Activated CD4-positive, alpha-beta T cell treated with anti-CD3 and anti-CD28 coated beads, Interleukin-2, amount 10 ng/mL, durations not matched to agents 24 days and 14 days (primary cell): ENCODE results near the gene ORM2. TPM values are rescaled to one million over a fixed set of nuclear protein-coding genes. Genes with fewer than 3 reads are reported as not detected.
A peak's percentile ranks its signal among the peaks of the same experiment; 100 is the strongest.

ENCODE experiments used
- DNase-seq: peaks from one replicate; pipeline ENCODE4 v3.0.0; 2022
- H3K27ac Mint-ChIP-seq: one replicate; pipeline ENCODE4 v1.8.0; 2022; ENCODE audit warnings: mild to moderate bottlenecking, mixed read lengths
- H3K27me3 Mint-ChIP-seq: one replicate; pipeline ENCODE4 v1.8.0; 2022; ENCODE audit warnings: mixed read lengths
- H3K36me3 Mint-ChIP-seq: one replicate; pipeline ENCODE4 v1.8.0; 2022; ENCODE audit warnings: low read depth, mild to moderate bottlenecking, mixed read lengths
- H3K4me1 Mint-ChIP-seq: one replicate; pipeline ENCODE4 v1.8.0; 2021; ENCODE audit warnings: mixed read lengths
- H3K4me3 Mint-ChIP-seq: one replicate; pipeline ENCODE4 v1.8.0; 2022; ENCODE audit warnings: mild to moderate bottlenecking, moderate library complexity, mixed read lengths
- H3K9me3 Mint-ChIP-seq: one replicate; pipeline ENCODE4 v1.8.0; 2021; ENCODE audit warnings: mixed read lengths
- intact Hi-C: fragments of 100-400 bp; cut with micrococcal nuclease; formaldehyde crosslinking; loops from one replicate; pipeline ENCODE4 v1.15.1; 2023
- total RNA-seq: library from RNA; stranded (reverse); gene quantifications from 2 replicates; pipeline ENCODE4 v1.2.3, GENCODE V29; 2022

Gene ORM2
- total RNA-seq, 1 donor from 2014 or later = not detected

DNA sequence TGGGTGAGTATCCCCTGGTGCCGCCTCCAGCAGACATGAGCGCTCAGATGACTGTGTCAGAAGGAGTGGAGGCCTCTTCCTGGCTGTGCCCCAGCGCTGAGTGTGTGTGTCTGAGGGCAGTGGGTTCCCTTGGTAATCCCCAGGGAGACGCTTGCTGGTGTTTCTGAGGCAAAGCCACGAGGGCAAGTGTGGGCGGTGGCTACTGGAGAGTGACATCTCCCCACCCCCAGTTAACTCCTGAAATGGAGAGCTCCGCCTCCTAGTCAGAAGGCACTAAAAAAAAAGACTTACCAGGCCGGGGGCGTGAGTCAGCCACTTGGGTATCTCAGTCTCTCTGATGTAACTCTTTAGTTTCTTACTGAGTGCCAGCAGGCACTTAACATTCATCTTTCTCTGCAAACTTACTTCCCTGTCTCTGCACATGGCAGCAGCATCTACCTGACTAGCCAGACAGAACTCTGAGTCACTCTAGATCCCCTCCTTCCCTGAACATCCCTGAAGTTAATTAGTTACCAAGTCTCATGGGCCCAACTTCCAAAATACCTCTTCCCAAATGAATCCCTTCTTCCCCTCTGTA lies 19.3 kb downstream of the ORM2 start:
- Mint-ChIP-seq H3K27ac (peak overlapping the region; percentile 99), H3K9me3 (no peaks in the 10 kb centered on the region), H3K4me1 (peaks cover 51% of the 10 kb centered on the region), H3K4me3 (peak overlapping the region; percentile 58), H3K36me3 (peaks cover 82% of the 10 kb centered on the region), H3K27me3 (no peaks in the 10 kb centered on the region)
- intact Hi-C loops = loop anchor here (1.0 to 5.0 kb wide), 6 partner anchors 14 to 238 kb away; partner anchors contain the start of genes ATP6V1G1 and WHRN
- peak; percentile 87 for DNase-seq

DNA sequence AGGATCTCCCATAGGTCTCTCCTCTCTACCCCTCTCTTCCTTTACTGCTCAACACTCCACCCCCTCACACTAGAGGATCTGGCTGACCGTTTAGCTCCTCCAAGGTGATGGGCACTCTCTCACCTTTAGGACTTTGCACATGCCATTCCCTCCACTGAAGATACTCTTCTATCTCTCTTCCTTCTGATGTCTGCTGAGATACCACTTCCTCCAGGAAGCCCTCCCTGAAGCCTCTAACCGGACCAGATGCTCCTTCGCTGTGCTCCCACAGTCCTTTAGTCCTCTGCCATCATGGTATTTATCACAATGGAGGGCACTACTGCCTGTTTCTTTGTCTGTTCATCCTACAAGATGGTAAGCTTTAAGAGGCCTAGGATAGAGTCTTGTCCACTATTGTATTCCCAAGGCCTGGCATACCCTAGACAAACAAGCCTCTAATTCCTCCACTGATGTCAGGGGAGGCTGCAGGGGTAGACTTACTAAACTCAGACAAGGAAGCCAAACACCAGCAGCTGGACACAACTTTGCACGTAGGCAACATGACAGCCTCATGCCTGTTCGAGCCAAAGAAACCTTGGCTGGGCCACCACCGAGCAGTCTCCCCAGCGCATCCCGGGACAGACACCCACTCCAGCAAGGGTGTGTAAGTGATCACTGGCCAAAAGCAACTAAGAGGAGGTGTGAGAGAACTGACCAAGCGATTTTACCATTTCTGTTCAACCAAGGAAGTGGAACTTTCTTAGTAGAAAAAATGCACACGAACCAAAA lies 20.2 kb downstream of the ORM2 start:
- no peak for DNase-seq
- intact Hi-C loops = loop anchor here (1.0 to 5.0 kb wide), 6 partner anchors 13 to 237 kb away; partner anchors contain the start of genes ATP6V1G1 and WHRN
- Mint-ChIP-seq H3K27me3 (no peaks in the 10 kb centered on the region), H3K27ac (peak overlapping the region; percentile 99), H3K4me3 (peak overlapping the region; percentile 57), H3K36me3 (peaks cover 74% of the 10 kb centered on the region), H3K4me1 (peaks cover 45% of the 10 kb centered on the region), H3K9me3 (no peaks in the 10 kb centered on the region)

DNA sequence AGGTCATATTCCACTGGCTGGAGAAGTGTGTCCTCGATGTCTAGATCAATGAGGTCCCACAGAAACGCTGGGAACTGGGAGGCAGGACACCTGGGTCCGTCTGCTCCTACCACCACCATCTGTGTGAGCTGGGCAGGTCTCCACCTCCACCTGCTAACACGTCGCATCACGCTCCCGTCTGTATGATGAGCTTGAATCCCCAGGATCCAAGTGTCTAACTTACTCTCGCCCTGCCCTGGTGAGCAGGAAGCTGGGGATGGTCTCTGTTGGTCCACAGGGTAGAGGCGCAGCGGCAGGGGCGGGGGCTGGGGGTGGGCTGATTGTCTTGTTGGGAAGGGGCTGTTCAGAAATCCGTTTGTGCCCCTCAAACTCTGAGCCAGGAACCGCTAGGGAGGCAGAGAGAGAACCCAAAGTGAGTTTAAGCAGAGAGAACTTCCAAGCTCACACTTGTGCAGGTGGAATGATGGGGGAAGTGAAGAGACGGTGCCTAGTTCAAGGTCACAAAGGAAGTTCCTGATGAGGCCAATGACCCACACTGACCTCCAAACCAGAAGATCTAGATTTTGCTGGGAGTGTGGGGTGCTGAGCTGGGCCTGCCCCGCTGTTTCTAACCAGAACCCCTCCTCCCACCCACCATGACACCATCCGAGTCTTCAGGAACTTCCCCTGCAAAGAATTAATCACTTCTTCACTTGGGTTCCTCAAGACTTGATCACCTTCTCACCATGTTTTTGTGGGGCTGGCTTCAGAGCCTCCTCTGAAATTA lies 21.1 kb downstream of the ORM2 start:
- no peaks in the 10 kb centered on the region for H3K9me3 Mint-ChIP-seq
- H3K27ac Mint-ChIP-seq = peak overlapping the region; percentile 99
- no peaks in the 10 kb centered on the region for H3K27me3 Mint-ChIP-seq
- H3K36me3 Mint-ChIP-seq = peaks cover 65% of the 10 kb centered on the region
- no peak for DNase-seq
- H3K4me1 Mint-ChIP-seq = peaks cover 45% of the 10 kb centered on the region
- no peak overlapping the region for H3K4me3 Mint-ChIP-seq
- intact Hi-C loops = no loop called here

DNA sequence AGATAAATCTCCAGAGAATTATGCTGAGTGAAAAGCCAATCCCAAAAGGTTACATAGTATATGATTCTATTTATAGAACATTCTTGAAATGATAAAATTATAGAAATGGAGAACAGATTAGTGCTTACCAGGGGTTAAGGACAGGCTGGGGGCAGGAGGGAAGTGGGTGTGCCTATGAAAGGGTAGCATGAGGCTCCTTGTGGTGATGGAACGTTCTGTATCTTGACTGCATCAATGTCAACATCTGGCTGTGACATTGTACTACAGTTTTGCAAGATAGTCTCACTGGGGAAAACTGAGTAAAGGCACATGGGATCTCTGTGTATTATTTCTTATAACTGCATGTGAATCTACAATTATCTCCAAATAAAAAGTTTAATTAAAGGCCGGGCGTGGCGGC lies 22.3 kb downstream of the ORM2 start:
- peaks cover 63% of the 10 kb centered on the region for H3K36me3 Mint-ChIP-seq

DNA sequence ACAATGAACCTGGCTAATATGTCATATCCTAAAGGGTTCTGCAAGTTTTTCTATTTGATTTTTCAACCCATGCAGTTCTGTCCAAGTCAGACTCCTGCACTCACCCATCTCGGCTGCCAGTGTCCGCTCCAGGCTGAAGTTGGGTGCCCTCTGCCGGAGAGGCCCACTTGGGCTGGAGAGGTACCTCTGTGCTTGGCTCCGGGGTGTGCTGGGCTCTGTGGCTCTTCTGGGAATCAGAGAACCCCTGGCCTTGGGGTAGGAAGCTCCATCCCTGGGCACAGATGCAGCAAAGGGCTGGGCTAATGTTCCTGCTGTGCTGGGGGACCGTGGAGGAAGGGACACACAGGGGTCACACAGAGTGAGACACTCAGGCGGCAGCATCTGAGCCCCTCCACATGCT lies 26.2 kb downstream of the ORM2 start:
- Mint-ChIP-seq H3K4me1 (peaks cover 37% of the 10 kb centered on the region), H3K36me3 (peaks cover 62% of the 10 kb centered on the region), H3K9me3 (no peaks in the 10 kb centered on the region), H3K27me3 (no peaks in the 10 kb centered on the region), H3K4me3 (no peak overlapping the region), H3K27ac (no peak overlapping the region)
- DNase-seq = no peak
- intact Hi-C loops = no loop called here

More for the DNA sequence above, 22.3 kb downstream of the ORM2 start:
- intact Hi-C loops = no loop called here
- Mint-ChIP-seq H3K4me3 (no peak overlapping the region), H3K9me3 (no peaks in the 10 kb centered on the region), H3K27ac (peak overlapping the region; percentile 62), H3K4me1 (peaks cover 45% of the 10 kb centered on the region), H3K27me3 (no peaks in the 10 kb centered on the region)
- DNase-seq = no peak

DNA sequence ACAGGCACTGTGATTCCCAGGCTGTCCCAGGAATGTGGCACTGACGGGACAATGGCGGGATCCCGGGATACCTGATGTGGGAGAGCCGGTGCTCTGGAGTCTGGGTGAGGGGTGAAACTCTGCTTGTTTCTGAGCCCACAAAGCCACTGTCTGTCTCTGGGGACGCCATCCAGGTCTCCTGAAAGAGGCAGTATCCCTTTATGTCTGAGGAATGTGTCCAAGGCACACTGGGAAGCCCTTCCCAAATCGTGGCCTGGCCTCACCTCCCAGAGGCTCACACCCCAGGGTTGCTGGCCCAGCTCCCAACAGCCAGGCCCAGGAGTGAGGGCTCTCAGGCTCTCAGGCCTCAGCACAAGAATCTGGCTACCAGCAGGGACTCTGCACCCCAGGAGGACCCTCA lies 27.1 kb downstream of the ORM2 start:
- peak overlapping the region; percentile 71 for H3K27ac Mint-ChIP-seq
- intact Hi-C loops = no loop called here
- H3K4me1 Mint-ChIP-seq = peaks cover 37% of the 10 kb centered on the region
- peaks cover 68% of the 10 kb centered on the region for H3K36me3 Mint-ChIP-seq
- H3K9me3 Mint-ChIP-seq = no peaks in the 10 kb centered on the region
- no peak overlapping the region for H3K4me3 Mint-ChIP-seq
- no peaks in the 10 kb centered on the region for H3K27me3 Mint-ChIP-seq
- no peak for DNase-seq

DNA sequence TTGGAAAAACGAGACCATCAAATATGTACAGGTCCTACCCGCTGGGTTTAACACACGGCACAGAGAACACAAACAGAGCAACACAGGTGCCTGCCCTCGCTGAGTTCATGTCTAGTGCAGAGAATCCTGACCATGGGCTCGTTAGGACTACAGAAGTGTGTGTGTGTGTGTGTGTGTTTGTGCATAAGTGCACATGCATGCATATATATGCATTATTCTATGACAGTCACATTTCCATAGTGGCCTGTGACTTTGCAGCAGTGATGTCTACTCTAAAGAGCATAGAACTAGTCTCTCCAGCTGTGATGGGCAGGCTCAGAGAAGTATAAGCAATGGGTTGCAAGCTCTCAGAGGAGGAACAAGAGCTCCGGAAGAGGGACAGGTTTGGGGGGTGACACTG lies 27.7 kb downstream of the ORM2 start:
- H3K4me1 Mint-ChIP-seq = peaks cover 33% of the 10 kb centered on the region

DNA sequence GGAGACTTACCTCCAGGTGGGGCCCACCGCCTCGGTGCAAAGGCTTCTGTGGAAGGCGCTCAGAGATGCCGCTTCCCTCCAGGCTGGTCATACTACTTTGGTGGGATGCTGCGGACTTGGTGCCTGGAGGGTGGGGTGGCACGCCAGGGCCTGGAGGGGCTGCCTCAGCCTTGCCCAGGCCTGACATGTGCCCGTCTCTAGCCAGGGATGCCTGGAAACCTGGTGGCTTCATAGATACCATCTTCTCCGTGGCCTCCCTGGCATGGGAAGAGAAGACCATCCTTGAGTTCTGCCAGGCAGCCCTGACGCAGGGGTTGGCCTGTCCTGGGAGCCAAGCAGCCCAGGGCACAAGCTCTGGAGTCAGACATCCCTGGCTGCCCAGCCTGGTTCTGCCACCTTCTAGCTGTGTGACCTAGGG lies 28.3 kb downstream of the ORM2 start:
- no peaks in the 10 kb centered on the region for H3K9me3 Mint-ChIP-seq
- no peaks in the 10 kb centered on the region for H3K27me3 Mint-ChIP-seq
- peak overlapping the region; percentile 45 for H3K27ac Mint-ChIP-seq
- H3K36me3 Mint-ChIP-seq = peaks cover 66% of the 10 kb centered on the region
- H3K4me1 Mint-ChIP-seq = peaks cover 33% of the 10 kb centered on the region
- no peak overlapping the region for H3K4me3 Mint-ChIP-seq
- intact Hi-C loops = no loop called here
- no peak for DNase-seq

More for the DNA sequence above, 27.7 kb downstream of the ORM2 start:
- Mint-ChIP-seq H3K27ac (peak overlapping the region; percentile 56), H3K9me3 (no peaks in the 10 kb centered on the region), H3K27me3 (no peaks in the 10 kb centered on the region), H3K36me3 (peaks cover 66% of the 10 kb centered on the region), H3K4me3 (no peak overlapping the region)
- DNase-seq = no peak
- intact Hi-C loops = no loop called here

DNA sequence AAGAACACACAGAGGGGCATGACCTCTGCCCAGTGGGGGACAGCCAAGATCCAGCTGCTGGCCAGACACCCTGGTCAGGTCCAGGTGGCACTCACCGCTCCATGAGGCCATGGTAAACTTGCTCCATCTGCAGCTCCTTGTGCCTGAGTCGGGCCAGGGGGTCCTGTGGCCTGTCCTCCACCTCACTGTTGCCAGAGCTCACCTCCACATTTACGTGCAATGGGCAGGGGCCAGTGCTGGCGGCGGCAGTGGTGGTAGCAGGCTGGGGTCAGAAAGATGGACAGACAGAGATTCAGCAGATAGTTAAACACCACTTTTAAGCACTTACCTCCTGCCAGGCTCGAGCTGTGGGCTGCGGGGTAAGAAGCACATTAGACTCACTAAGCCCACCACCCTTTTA lies 30.1 kb downstream of the ORM2 start:
- Mint-ChIP-seq H3K36me3 (peaks cover 78% of the 10 kb centered on the region), H3K27ac (peak overlapping the region; percentile 85), H3K4me1 (peaks cover 51% of the 10 kb centered on the region), H3K9me3 (no peaks in the 10 kb centered on the region), H3K27me3 (no peaks in the 10 kb centered on the region), H3K4me3 (no peak overlapping the region)
- intact Hi-C loops = no loop called here
- DNase-seq = no peak

DNA sequence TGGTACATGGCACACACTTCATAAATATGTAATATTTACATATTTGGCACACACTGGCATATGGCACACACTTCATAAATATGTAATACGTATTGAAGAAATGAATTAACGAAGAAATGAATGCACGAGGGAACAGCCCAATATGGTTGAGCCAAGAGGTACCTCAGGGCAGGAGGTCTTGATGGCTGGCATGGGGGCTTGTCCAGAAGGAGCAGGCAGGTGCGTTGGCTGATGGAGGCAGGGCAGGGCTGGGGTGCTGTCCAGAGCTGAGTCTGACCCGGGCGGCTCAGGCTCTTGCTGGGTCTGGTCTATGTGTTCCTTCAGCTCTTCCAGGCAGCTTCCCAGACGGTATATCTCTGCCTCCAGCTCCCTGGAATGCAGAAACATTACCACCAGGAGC lies 31.9 kb downstream of the ORM2 start:
- intact Hi-C loops = no loop called here
- H3K27ac Mint-ChIP-seq = peak overlapping the region; percentile 85
- peaks cover 59% of the 10 kb centered on the region for H3K4me1 Mint-ChIP-seq
- no peak for DNase-seq
- no peaks in the 10 kb centered on the region for H3K27me3 Mint-ChIP-seq
- H3K36me3 Mint-ChIP-seq = peaks cover 84% of the 10 kb centered on the region
- H3K4me3 Mint-ChIP-seq = no peak overlapping the region
- H3K9me3 Mint-ChIP-seq = no peaks in the 10 kb centered on the region

DNA sequence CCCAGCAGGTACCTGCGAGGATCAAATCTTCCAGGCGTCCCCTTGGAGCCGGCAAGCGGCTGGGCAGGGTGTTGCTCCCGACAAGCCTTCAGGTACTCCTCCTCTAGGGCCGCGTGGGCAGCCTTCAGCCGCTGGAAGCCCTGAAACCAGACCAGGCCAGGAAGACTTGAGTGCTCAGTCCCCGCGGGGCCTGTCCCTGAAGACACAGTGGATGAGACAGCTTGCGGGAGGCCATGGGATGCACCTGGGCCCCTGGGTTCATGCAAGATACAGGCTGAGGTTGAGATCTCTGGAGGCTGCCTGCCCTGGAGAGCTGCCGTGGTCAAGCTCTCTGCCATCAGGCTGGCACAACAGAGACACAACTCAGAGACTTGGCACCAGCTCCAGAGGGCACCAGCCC lies 32.7 kb downstream of the ORM2 start:
- no peak overlapping the region for H3K4me3 Mint-ChIP-seq
- no peak for DNase-seq
- H3K36me3 Mint-ChIP-seq = peaks cover 86% of the 10 kb centered on the region
- no peaks in the 10 kb centered on the region for H3K9me3 Mint-ChIP-seq
- intact Hi-C loops = no loop called here
- H3K27ac Mint-ChIP-seq = peak overlapping the region; percentile 85
- H3K4me1 Mint-ChIP-seq = peaks cover 65% of the 10 kb centered on the region
- no peaks in the 10 kb centered on the region for H3K27me3 Mint-ChIP-seq

DNA sequence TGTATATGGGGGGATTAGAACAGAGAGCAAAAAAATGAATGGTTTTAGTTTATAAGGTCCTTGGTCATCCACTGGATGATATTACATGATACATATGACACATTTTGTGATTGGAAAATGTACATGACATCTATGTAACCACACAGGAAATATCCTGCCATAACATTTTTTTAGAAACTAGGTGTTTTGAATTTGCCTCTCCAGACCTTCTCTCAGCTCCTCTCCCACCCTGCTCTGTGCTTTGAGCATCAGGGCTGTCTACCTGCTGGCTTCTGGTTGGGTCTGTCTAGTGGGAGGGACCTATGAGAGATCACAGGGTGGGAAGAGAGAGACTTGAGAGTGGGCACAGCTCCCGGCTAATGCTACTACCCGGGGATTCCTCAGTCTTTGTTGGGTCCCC lies 33.8 kb downstream of the ORM2 start:
- peak overlapping the region; percentile 60 for H3K4me3 Mint-ChIP-seq
- no peaks in the 10 kb centered on the region for H3K9me3 Mint-ChIP-seq
- DNase-seq = peak; percentile 73
- no peaks in the 10 kb centered on the region for H3K27me3 Mint-ChIP-seq
- peaks cover 88% of the 10 kb centered on the region for H3K36me3 Mint-ChIP-seq
- peak overlapping the region; percentile 84 for H3K27ac Mint-ChIP-seq
- intact Hi-C loops = loop anchor here (1.0 kb wide), 3 partner anchors 11 to 22 kb away; no protein-coding TSS in a partner anchor
- peaks cover 70% of the 10 kb centered on the region for H3K4me1 Mint-ChIP-seq

DNA sequence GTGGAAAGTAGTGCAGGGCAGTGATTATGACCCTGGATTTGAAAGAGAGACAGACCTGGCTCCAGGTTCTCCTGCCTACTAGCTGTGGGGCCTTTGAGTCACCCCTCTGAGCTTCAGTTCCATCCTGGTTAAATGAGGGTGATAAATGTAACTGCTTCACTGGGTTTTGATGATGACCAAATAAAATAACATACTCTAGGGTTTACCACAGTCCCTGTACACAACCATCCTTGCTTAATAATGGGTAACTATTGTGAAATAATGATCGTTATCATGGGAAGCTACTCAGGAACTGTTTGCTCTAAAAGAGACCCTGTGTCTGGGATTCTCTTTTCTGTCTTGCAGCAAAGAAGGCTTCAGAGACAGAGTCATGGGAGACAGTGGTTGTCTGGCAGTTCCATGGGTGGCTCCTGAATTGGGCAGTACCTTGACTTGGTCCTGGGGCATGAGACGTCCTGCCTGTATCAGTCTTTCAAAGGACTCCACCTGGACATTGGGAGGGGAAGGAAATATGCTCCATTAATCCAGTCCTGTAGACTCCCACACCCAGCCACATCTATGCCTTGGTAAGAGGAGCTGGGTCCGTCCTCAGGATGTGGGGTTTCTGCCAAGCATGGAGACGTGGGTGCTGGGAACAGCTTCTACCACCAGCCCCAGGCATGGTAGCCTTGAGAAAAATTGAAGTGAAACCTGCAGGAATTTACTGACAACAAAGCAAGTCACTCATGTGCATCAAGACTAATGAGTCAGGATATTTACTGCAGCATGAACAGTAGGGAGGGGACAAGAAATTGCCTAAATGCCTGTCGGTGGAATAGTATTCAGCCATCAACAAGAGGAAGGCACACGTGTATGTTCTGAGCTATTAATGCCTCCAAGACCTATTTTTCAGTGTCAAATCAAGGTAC lies 34.7 kb downstream of the ORM2 start:
- intact Hi-C loops = no loop called here
- H3K4me1 Mint-ChIP-seq = peaks cover 73% of the 10 kb centered on the region
- no peaks in the 10 kb centered on the region for H3K27me3 Mint-ChIP-seq
- no peak for DNase-seq
- H3K27ac Mint-ChIP-seq = peak overlapping the region; percentile 84
- H3K36me3 Mint-ChIP-seq = peaks cover 87% of the 10 kb centered on the region
- H3K9me3 Mint-ChIP-seq = no peaks in the 10 kb centered on the region
- peak overlapping the region; percentile 60 for H3K4me3 Mint-ChIP-seq
